GM20431 (cell line): Measurements from ENCODE around the gene IL2RA.
"Not testable (repeated sequence)": the region's sequence is repeated elsewhere in the genome, so short reads cannot be mapped to it uniquely, and the experiment has no call there.

Experiments used
- in situ Hi-C: fragments of 300-500 bp; cut with MseI, MboI; formaldehyde crosslinking; loops from one replicate; pipeline ENCODE4 v1.15.0; 2020; ENCODE audit warnings: low sequenced_read_pairs; ENCODE audit not compliant: unreplicated experiment

Gene IL2RA

GRCh38 chr10:5965266-5965665, 96.9 kb downstream of the IL2RA start:
- in situ Hi-C loops: no loop called here

GRCh38 chr10:5964736-5965135, 97.4 kb downstream of the IL2RA start:
- in situ Hi-C loops: no loop called here

- in situ Hi-C loops: no loop called here
These were observed 98.6 kb downstream of the IL2RA start for GRCh38 chr10:5963591-5963990.

GRCh38 chr10:5963071-5963470, 99.1 kb downstream of the IL2RA start:
- in situ Hi-C loops: no loop called here

GRCh38 chr10:5962358-5962940, 99.7 kb downstream of the IL2RA start:
- in situ Hi-C loops: not testable (repeated sequence)

- in situ Hi-C loops: no loop called here
These were observed 100.6 kb downstream of the IL2RA start for GRCh38 chr10:5961405-5962100.

GRCh38 chr10:5960973-5961275, 101.2 kb downstream of the IL2RA start:
- in situ Hi-C loops: not testable (repeated sequence)
